GM23338 (cell line): ENCODE measurements around the gene MBNL1. TPM values are rescaled to one million over a fixed set of nuclear protein-coding genes. Genes with fewer than 3 reads are reported as not detected.
A peak's percentile ranks its signal among the peaks of the same experiment; 100 is the strongest.

Source experiments
- ATAC-seq: fragments of 200-7000 bp; cut with Tn5 transposase; 3 replicates; pipeline ENCODE4 v1.9.1; 2020
- DNase-seq: peaks from one replicate; pipeline ENCODE4 v3.0.0-alpha.2; 2015; ENCODE audit warnings: low spot score
- H2AFZ ChIP-seq: fragments of 200-600 bp; sonication (generic); 2 replicates; pipeline ENCODE4 v1.8.0; 2016; ENCODE audit warnings: antibody characterized with exemption, mild to moderate bottlenecking, moderate library complexity
- H3F3A ChIP-seq: fragments of 200-600 bp; sonication (generic); replicated peaks from 2 replicates; pipeline ENCODE4 v1.8.0; 2017; ENCODE audit warnings: antibody characterized with exemption, mixed run types, low read depth
- H3K27ac ChIP-seq: fragments of 200-600 bp; sonication (generic); 2 replicates; pipeline ENCODE4 v1.6.1; 2016; ENCODE audit warnings: low read depth
- H3K27me3 ChIP-seq: fragments of 200-600 bp; sonication (generic); 2 replicates; pipeline ENCODE4 v1.8.0; 2016; ENCODE audit warnings: mild to moderate bottlenecking, mixed run types, moderate library complexity; ENCODE audit not compliant: insufficient read depth
- H3K36me3 ChIP-seq: fragments of 200-600 bp; sonication (generic); 2 replicates; pipeline ENCODE4 v1.8.0; 2016; ENCODE audit warnings: mild to moderate bottlenecking; ENCODE audit not compliant: insufficient read depth
- H3K4me1 ChIP-seq: fragments of 200-600 bp; sonication (generic); 2 replicates; pipeline ENCODE4 v1.8.0; 2016; ENCODE audit warnings: mild to moderate bottlenecking, moderate library complexity; ENCODE audit not compliant: insufficient read depth
- H3K4me2 ChIP-seq: fragments of 200-600 bp; sonication (generic); 2 replicates; pipeline ENCODE4 v1.7.1; 2017; ENCODE audit warnings: mixed run types
- H3K4me3 ChIP-seq: fragments of 200-600 bp; sonication (generic); 2 replicates; pipeline ENCODE4 v1.6.1; 2016; ENCODE audit warnings: mixed run types
- H3K79me2 ChIP-seq: fragments of 200-600 bp; sonication (generic); replicated peaks from 2 replicates; pipeline ENCODE4 v1.8.0; 2017; ENCODE audit warnings: mild to moderate bottlenecking; ENCODE audit not compliant: insufficient read depth
- H3K9me2 ChIP-seq: fragments of 200-600 bp; sonication (generic); 2 replicates; pipeline ENCODE4 v1.8.0; 2017; ENCODE audit not compliant: insufficient read depth
- H4K20me1 ChIP-seq: fragments of 200-600 bp; sonication (generic); replicated peaks from 2 replicates; pipeline ENCODE4 v1.8.0; 2017; ENCODE audit warnings: mild to moderate bottlenecking; ENCODE audit not compliant: insufficient read depth
- H3K27ac Mint-ChIP-seq: 2 replicates; pipeline ENCODE4 v1.8.0; 2020; ENCODE audit warnings: inconsistent platforms, mild to moderate bottlenecking, moderate library complexity, mixed read lengths
- H3K27me3 Mint-ChIP-seq: 3 replicates; pipeline ENCODE4 v1.8.0; 2022; ENCODE audit warnings: low read depth, mild to moderate bottlenecking, moderate library complexity, mixed read lengths, inconsistent platforms; ENCODE audit not compliant: insufficient read depth, poor library complexity
- H3K36me3 Mint-ChIP-seq: 3 replicates; pipeline ENCODE4 v1.8.0; 2021; ENCODE audit warnings: low read depth, mild to moderate bottlenecking, inconsistent platforms, moderate library complexity, mixed read lengths
- H3K4me1 Mint-ChIP-seq: 3 replicates; pipeline ENCODE4 v1.8.0; 2020; ENCODE audit warnings: mild to moderate bottlenecking, inconsistent platforms, mixed read lengths
- H3K4me3 Mint-ChIP-seq: 3 replicates; pipeline ENCODE4 v1.8.0; 2021; ENCODE audit warnings: moderate library complexity, mild to moderate bottlenecking, inconsistent platforms, mixed read lengths
- H3K9me3 Mint-ChIP-seq: 3 replicates; pipeline ENCODE4 v1.8.0; 2020; ENCODE audit warnings: moderate library complexity, mild to moderate bottlenecking, inconsistent platforms, mixed read lengths
- CREB1 ChIP-seq: fragments of 250-450 bp; sonication (Bioruptor Pico); IDR thresholded peaks from 2 replicates; pipeline ENCODE4 v1.5.0; 2020; ENCODE audit warnings: low read depth, mild to moderate bottlenecking, moderate library complexity
- CTCF ChIP-seq, 2 experiments: fragments of 200-600 bp in 1 of 2; sonication (generic) in 1 of 2; conservative IDR thresholded peaks; 2 replicates each; pipeline versions ENCODE4 v1.5.1 to v1.6.1; 2016 to 2017; ENCODE audit warnings: antibody characterized with exemption in 2 of 2, low read depth in 2 of 2, mild to moderate bottlenecking in 2 of 2, moderate library complexity in 1 of 2
- ETS1 ChIP-seq: IDR thresholded peaks from 2 replicates; pipeline ENCODE4 v1.6.1; 2016; ENCODE audit warnings: antibody characterized with exemption
- EZH2 ChIP-seq: fragments of 200-600 bp; sonication (generic); IDR thresholded peaks from one replicate; pipeline ENCODE4 v1.8.0; 2017; ENCODE audit warnings: antibody characterized with exemption, mild to moderate bottlenecking, low read depth; ENCODE audit not compliant: unreplicated experiment
- EZH2phosphoT487 ChIP-seq: fragments of 200-600 bp; sonication (generic); IDR thresholded peaks from one replicate; pipeline ENCODE4 v1.8.1; 2018; ENCODE audit warnings: antibody characterized with exemption; ENCODE audit not compliant: unreplicated experiment
- JUNB ChIP-seq: IDR thresholded peaks from one replicate; pipeline ENCODE4 v1.6.1; 2016; ENCODE audit warnings: antibody characterized with exemption; ENCODE audit not compliant: unreplicated experiment
- NANOG ChIP-seq: IDR thresholded peaks from 2 replicates; pipeline ENCODE4 v1.6.1; 2016; ENCODE audit warnings: antibody characterized with exemption, borderline replicate concordance
- POLR2AphosphoS5 ChIP-seq: IDR thresholded peaks from 2 replicates; pipeline ENCODE4 v1.6.1; 2016; ENCODE audit warnings: antibody characterized with exemption, low read depth
- REST ChIP-seq: IDR thresholded peaks from one replicate; pipeline ENCODE4 v1.6.1; 2018; ENCODE audit warnings: antibody characterized with exemption; ENCODE audit not compliant: unreplicated experiment
- STAT1 ChIP-seq: IDR thresholded peaks from one replicate; pipeline ENCODE4 v1.6.1; 2016; ENCODE audit warnings: antibody characterized with exemption; ENCODE audit not compliant: unreplicated experiment
- ZNF114 ChIP-seq: fragments of 250-450 bp; sonication (Bioruptor Pico); IDR thresholded peaks from 2 replicates; pipeline ENCODE4 v1.5.0; 2020; ENCODE audit warnings: mild to moderate bottlenecking, moderate library complexity
- ZNF331 ChIP-seq: fragments of 250-450 bp; sonication (Bioruptor Pico); IDR thresholded peaks from 2 replicates; pipeline ENCODE4 v1.5.0; 2020; ENCODE audit warnings: low read depth, mild to moderate bottlenecking, moderate library complexity
- ZNF462 ChIP-seq: fragments of 250-450 bp; sonication (Bioruptor Pico); IDR thresholded peaks from 2 replicates; pipeline ENCODE4 v1.5.0; 2020; ENCODE audit warnings: mild to moderate bottlenecking, moderate library complexity
- polyA plus RNA-seq: library from polyadenylated mRNA; unstranded; fragments of >200 nt; fragmentation: Nextera tagmentation; extraction: Ambion mirVana; gene quantifications from 2 replicates; pipeline ENCODE4 v1.2.1, GENCODE V29; 2016
- total RNA-seq: library from RNA; depleted of rRNA; stranded (reverse); fragments of >200 nt; shearing (Covaris generic); gene quantifications from 2 replicates; pipeline ENCODE4 v1.2.3, GENCODE V29; 2014

MBNL1 gene
- total and polyA plus RNA-seq, 2 experiments from 2014 or later: 9.4 to 23.2 TPM

- H3K4me3 ChIP-seq: no peak overlapping the region
- no peak for TF ChIP-seq JUNB
- TF ChIP-seq ZNF331 (CRISPR knock-in tag): no peak
- no peak for TF ChIP-seq CTCF (conservative IDR thresholded peaks at IDR 0.05; ENCODE audit: low read depth in 2 of 2)
- TF ChIP-seq REST: no peak
- no peak for TF ChIP-seq NANOG
- no peak for TF ChIP-seq ZNF462 (CRISPR knock-in tag)
- TF ChIP-seq STAT1: no peak
- TF ChIP-seq ZNF114: no peak
- no peak for TF ChIP-seq ETS1
- TF ChIP-seq EZH2: no peak
- no peak for TF ChIP-seq CREB1
- no peak for TF ChIP-seq EZH2phosphoT487
- no peak for TF ChIP-seq POLR2AphosphoS5
- H3K36me3 ChIP-seq: no peaks in the 10 kb centered on the region
- DNase-seq (no peak), ATAC-seq (no peak)
- no peak overlapping the region for H2AFZ ChIP-seq
- Mint-ChIP-seq H3K4me3 (peak overlapping the region; percentile 38; the same call in 1 of the 3 replicates), H3K9me3 (no peaks in the 10 kb centered on the region), H3K4me1 (peaks cover 68% of the 10 kb centered on the region), H3K27ac (peak overlapping the region; percentile 81), H3K27me3 (no peaks in the 10 kb centered on the region), H3K36me3 (no peaks in the 10 kb centered on the region)
- no peak overlapping the region for H3K4me2 ChIP-seq
- 0 out of 2 replicates have a peak overlapping the region, but pooled peaks have one; percentile 60 for H3K27ac ChIP-seq
- H3K9me2 ChIP-seq: no peaks in the 10 kb centered on the region
- no peaks in the 10 kb centered on the region for H4K20me1 ChIP-seq
- no peaks in the 10 kb centered on the region for H3F3A ChIP-seq
- peaks cover 47% of the 10 kb centered on the region for H3K79me2 ChIP-seq
- no peaks in the 10 kb centered on the region for H3K27me3 ChIP-seq
- H3K4me1 ChIP-seq: peaks cover 76% of the 10 kb centered on the region
Measured at GRCh38 chr3:152300029-152300731, 31.5 kb downstream of the MBNL1 start.
